DLD1 (cell line): ENCODE measurements around the gene CANX.

Source experiments
- in situ Hi-C: cut with HindIII; loops from 2 replicates; pipeline ENCODE4 v1.10.0; 2017; ENCODE audit warnings: low sequenced_read_pairs

CANX gene

GRCh38 chr5:179749857-179750508, 51.2 kb downstream of the CANX start:
- in situ Hi-C loops, result no loop called here

- in situ Hi-C loops, result no loop called here
These were observed 55.2 kb downstream of the CANX start for GRCh38 chr5:179753971-179754370.

GRCh38 chr5:179755022-179755421, 56.3 kb downstream of the CANX start:
- in situ Hi-C loops, result no loop called here

GRCh38 chr5:179758955-179759354, 60.2 kb downstream of the CANX start:
- in situ Hi-C loops, result no loop called here

- in situ Hi-C loops, result no loop called here
These were observed 61.1 kb downstream of the CANX start for GRCh38 chr5:179759581-179760551.

- in situ Hi-C loops, result no loop called here
These were observed 63.5 kb downstream of the CANX start for GRCh38 chr5:179762079-179762780.

- in situ Hi-C loops, result no loop called here
These were observed 64.0 kb downstream of the CANX start for GRCh38 chr5:179762781-179763176.

GRCh38 chr5:179763215-179763945, 64.6 kb downstream of the CANX start:
- in situ Hi-C loops, result no loop called here

- in situ Hi-C loops, result no loop called here
These were observed 65.3 kb downstream of the CANX start for GRCh38 chr5:179764056-179764455.

- in situ Hi-C loops, result no loop called here
These were observed 66.6 kb downstream of the CANX start for GRCh38 chr5:179765400-179765799.

GRCh38 chr5:179766021-179766725, 67.4 kb downstream of the CANX start:
- in situ Hi-C loops, result no loop called here

GRCh38 chr5:179766726-179767455, 68.1 kb downstream of the CANX start:
- in situ Hi-C loops, result no loop called here

GRCh38 chr5:179767496-179768100, 68.8 kb downstream of the CANX start:
- in situ Hi-C loops, result no loop called here

GRCh38 chr5:179768326-179769085, 69.7 kb downstream of the CANX start:
- in situ Hi-C loops, result no loop called here

- in situ Hi-C loops, result no loop called here
These were observed 70.5 kb downstream of the CANX start for GRCh38 chr5:179769271-179769670.

GRCh38 chr5:179769796-179770195, 71.0 kb downstream of the CANX start:
- in situ Hi-C loops, result no loop called here

GRCh38 chr5:179771311-179771895, 72.6 kb downstream of the CANX start:
- in situ Hi-C loops, result no loop called here

GRCh38 chr5:179772351-179772750, 73.6 kb downstream of the CANX start:
- in situ Hi-C loops, result no loop called here
